ENCODE measurements around the gene THSD8. TPM values are rescaled to one million over a fixed set of nuclear protein-coding genes. Genes with fewer than 3 reads are reported as not detected.

Gene THSD8
- total and polyA plus RNA-seq, 4 donors: 0.22 to 0.35 (median 0.33) TPM; not detected in 1

GRCh38 chr19:12833418-12833737 is 31.5 kb downstream of the THSD8 start:
- H3K27ac ChIP-seq (ENCODE audit: low read depth in 1 of 2, low read length in 2 of 2): no peak overlapping the region
- no peak for DNase-seq (ENCODE audit: low spot score)
- H3K36me3 ChIP-seq (ENCODE audit: control insufficient read depth in 4 of 4, insufficient read depth in 3 of 4, low read depth in 1 of 4, low read length in 3 of 4): no peaks in the 10 kb centered on the region
- H3K27me3 ChIP-seq (ENCODE audit: control insufficient read depth in 4 of 4, insufficient read depth in 4 of 4, low read length in 3 of 4): peaks cover 0 to 20% (median 17%) of the 10 kb centered on the region in 4 donors
- peak overlapping the region in 1 of 3 donors; percentile 52 for H3K4me3 ChIP-seq (ENCODE audit: low read depth in 1 of 3, low read length in 3 of 3)
- H3K9ac ChIP-seq (ENCODE audit: low read depth in 1 of 2, low read length in 2 of 2): no peak overlapping the region
- 3% methylated on average over 5 of the region's 5 CpGs for WGBS
- peaks cover 0 to 19% (median 4%) of the 10 kb centered on the region in 4 donors for H3K4me1 ChIP-seq (ENCODE audit: control insufficient read depth in 4 of 4, insufficient read depth in 4 of 4, low read length in 3 of 4)
- no peaks in the 10 kb centered on the region for H3K9me3 ChIP-seq (ENCODE audit: control insufficient read depth in 4 of 4, low read length in 3 of 4)
- no peak for TF ChIP-seq YY1 (IDR thresholded peaks at IDR 0.05)
- no peak for TF ChIP-seq FOXA2 (IDR thresholded peaks at IDR 0.05)
- TF ChIP-seq FOXA1 (IDR thresholded peaks at IDR 0.05): no peak
- no peak for TF ChIP-seq RAD21 (IDR thresholded peaks at IDR 0.05)
- TF ChIP-seq NR2F2 (IDR thresholded peaks at IDR 0.05): no peak
- no peak for TF ChIP-seq CTCF (IDR thresholded peaks at IDR 0.05; ENCODE audit: low read depth, low read length, missing input control)
- TF ChIP-seq MAX (IDR thresholded peaks at IDR 0.05): no peak
- TF ChIP-seq JUND (IDR thresholded peaks at IDR 0.05): no peak

GRCh38 chr19:12833738-12834565 is 32.1 kb downstream of the THSD8 start:
- TF ChIP-seq MAX (IDR thresholded peaks at IDR 0.05) (no peak), ZBTB33 (IDR thresholded peaks at IDR 0.05) (no peak), FOXA2 (IDR thresholded peaks at IDR 0.05) (no peak), EGR1 (IDR thresholded peaks at IDR 0.05; ENCODE audit: low read depth in 2 of 2) (no peak), SP1 (IDR thresholded peaks at IDR 0.05) (no peak), YY1 (IDR thresholded peaks at IDR 0.05) (no peak), FOXA1 (IDR thresholded peaks at IDR 0.05) (no peak), RXRA (IDR thresholded peaks at IDR 0.05) (no peak), HNF4A (conservative IDR thresholded peaks at IDR 0.05) (no peak), JUND (IDR thresholded peaks at IDR 0.05) (no peak), RAD21 (IDR thresholded peaks at IDR 0.05) (no peak), CTCF (IDR thresholded peaks at IDR 0.05; ENCODE audit: low read depth, low read length, missing input control) (no peak)
- Histone ChIP-seq H3K27me3 (ENCODE audit: control insufficient read depth in 4 of 4, insufficient read depth in 4 of 4, low read length in 3 of 4) (peaks cover 0 to 20% (median 17%) of the 10 kb centered on the region in 4 donors), H3K4me1 (ENCODE audit: control insufficient read depth in 4 of 4, insufficient read depth in 4 of 4, low read length in 3 of 4) (peaks cover 0 to 15% (median 4%) of the 10 kb centered on the region in 4 donors), H3K27ac (ENCODE audit: low read depth in 1 of 2, low read length in 2 of 2) (no peak overlapping the region), H3K36me3 (ENCODE audit: control insufficient read depth in 4 of 4, insufficient read depth in 3 of 4, low read depth in 1 of 4, low read length in 3 of 4) (no peaks in the 10 kb centered on the region), H3K4me3 (ENCODE audit: low read depth in 1 of 3, low read length in 3 of 3) (peak overlapping the region in 1 of 3 donors; percentile 52), H3K9ac (ENCODE audit: low read depth in 1 of 2, low read length in 2 of 2) (no peak overlapping the region), H3K9me3 (ENCODE audit: control insufficient read depth in 4 of 4, low read length in 3 of 4) (no peaks in the 10 kb centered on the region)
- no peak for DNase-seq (ENCODE audit: low spot score)
- WGBS: 2% methylated on average over 84 of the region's 87 CpGs

All from liver (tissue), 9 donors.